Measurements from ENCODE around the gene PRCD. TPM values are rescaled to one million over a fixed set of nuclear protein-coding genes. Genes with fewer than 3 reads are reported as not detected.
A peak's percentile ranks its signal among the peaks of the same experiment; 100 is the strongest.
"Not testable (repeated sequence)": the region's sequence is repeated elsewhere in the genome, so short reads cannot be mapped to it uniquely, and the experiment has no call there.

The PRCD gene
- total RNA-seq, 5 donors from 2014 or later (not counting 1 experiment from before 2014, with no cell fraction given), result 0.66 to 1.3 (median 0.92) TPM

GRCh38 chr17:76554131-76554530 is 14.3 kb downstream of the PRCD start:
- H3K27me3 Mint-ChIP-seq, result no peaks in the 10 kb centered on the region
- no peak overlapping the region for H3K27ac Mint-ChIP-seq
- Histone ChIP-seq H3K36me3 (ENCODE audit: control insufficient read depth in 2 of 2, extremely low read depth in 1 of 2, insufficient read depth in 1 of 2, low read length in 1 of 2) (no peaks in the 10 kb centered on the region), H3K27ac (ENCODE audit: low read length) (no peak overlapping the region), H3K27me3 (replicated peaks in 1 of 2; ENCODE audit: control insufficient read depth in 2 of 2, extremely low read depth in 1 of 2, insufficient read depth in 2 of 2, low read length in 1 of 2) (no peaks in the 10 kb centered on the region), H3K4me1 (ENCODE audit: control insufficient read depth in 1 of 2, extremely low read depth in 1 of 2, insufficient read depth in 2 of 2, low read length in 2 of 2) (peaks cover 14 to 18% of the 10 kb centered on the region in 2 experiments), H3K9me3 (no peaks in the 10 kb centered on the region), H3K4me3 (ENCODE audit: control insufficient read depth in 1 of 2, extremely low read depth in 1 of 2, low read length in 1 of 2) (no peak overlapping the region)
- ChIA-PET CTCF (interaction anchor here in 1 of 2 donors (0.5 to 0.6 kb wide), 2 partner anchors 125 to 226 kb away, joined by 3 to 4 read pairs; no protein-coding TSS in a partner anchor), POLR2A (no interaction called here)
- ATAC-seq (replicated peaks in 1 of 4) (no peak), DNase-seq (no peak)
- 75% methylated on average over 5 of the region's 6 CpGs for WGBS (ENCODE audit: insufficient coverage)
- H3K36me3 Mint-ChIP-seq, result no peaks in the 10 kb centered on the region
- no peak overlapping the region for H3K4me3 Mint-ChIP-seq
- no peaks in the 10 kb centered on the region for H3K9me3 Mint-ChIP-seq
- peaks cover 29 to 39% (median 32%) of the 10 kb centered on the region in 3 donors for H3K4me1 Mint-ChIP-seq

- peaks cover 12% of the 10 kb centered on the region for H3K36me3 Mint-ChIP-seq
- Histone ChIP-seq H3K9me3 (no peaks in the 10 kb centered on the region), H3K27ac (ENCODE audit: low read length) (peak overlapping the region; percentile 97), H3K4me1 (ENCODE audit: control insufficient read depth in 1 of 2, extremely low read depth in 1 of 2, insufficient read depth in 2 of 2, low read length in 2 of 2) (peaks cover 19 to 42% of the 10 kb centered on the region in 2 experiments), H3K27me3 (replicated peaks in 1 of 2; ENCODE audit: control insufficient read depth in 2 of 2, extremely low read depth in 1 of 2, insufficient read depth in 2 of 2, low read length in 1 of 2) (no peaks in the 10 kb centered on the region), H3K4me3 (ENCODE audit: control insufficient read depth in 1 of 2, extremely low read depth in 1 of 2, low read length in 1 of 2) (peak overlapping the region; percentile 83 to 87), H3K36me3 (ENCODE audit: control insufficient read depth in 2 of 2, extremely low read depth in 1 of 2, insufficient read depth in 1 of 2, low read length in 1 of 2) (peaks cover 8% of the 10 kb centered on the region in 2 donors)
- 33% methylated on average over 29 of the region's 30 CpGs for WGBS (ENCODE audit: insufficient coverage)
- peaks cover 41 to 62% (median 56%) of the 10 kb centered on the region in 3 donors for H3K4me1 Mint-ChIP-seq
- ChIA-PET POLR2A (interaction anchor here in 1 of 2 donors (0.6 to 0.8 kb wide), 2 partner anchors 67 to 114 kb away, joined by 3 read pairs; no protein-coding TSS in a partner anchor), CTCF (interaction anchor here (0.6 to 2.2 kb wide), 13 partner anchors 11 to 1288 kb away, joined by 3 to 10 read pairs (median 4); partner anchors contain the start of gene ST6GALNAC2 (in 1 of the 2))
- DNase-seq, result peak in 30 of 35 experiments; percentile 19 to 84 (median 46)
- H3K9me3 Mint-ChIP-seq, result no peaks in the 10 kb centered on the region
- ATAC-seq (replicated peaks in 1 of 4), result peak; percentile 14 to 62 (median 30)
- H3K4me3 Mint-ChIP-seq, result peak overlapping the region; percentile 95 to 98 (median 96)
- H3K27ac Mint-ChIP-seq, result peak overlapping the region; percentile 97 to 98
- no peaks in the 10 kb centered on the region for H3K27me3 Mint-ChIP-seq
These were observed 17.0 kb downstream of the PRCD start for GRCh38 chr17:76556765-76557367.

GRCh38 chr17:76557368-76558197 is 17.7 kb downstream of the PRCD start:
- H3K27me3 Mint-ChIP-seq, result no peaks in the 10 kb centered on the region
- H3K36me3 ChIP-seq (ENCODE audit: control insufficient read depth in 2 of 2, extremely low read depth in 1 of 2, insufficient read depth in 1 of 2, low read length in 1 of 2), result peaks cover 12 to 15% of the 10 kb centered on the region in 2 donors
- H3K9me3 Mint-ChIP-seq, result no peaks in the 10 kb centered on the region
- peak overlapping the region; percentile 83 to 87 for H3K4me3 ChIP-seq (ENCODE audit: control insufficient read depth in 1 of 2, extremely low read depth in 1 of 2, low read length in 1 of 2)
- ATAC-seq (replicated peaks in 1 of 4) (peak; percentile 84 to 94 (median 88)), DNase-seq (peak; percentile 83 to 96 (median 90))
- peaks cover 42 to 66% (median 59%) of the 10 kb centered on the region in 3 donors for H3K4me1 Mint-ChIP-seq
- no peaks in the 10 kb centered on the region for H3K9me3 ChIP-seq
- H3K4me1 ChIP-seq (ENCODE audit: control insufficient read depth in 1 of 2, extremely low read depth in 1 of 2, insufficient read depth in 2 of 2, low read length in 2 of 2), result peaks cover 19 to 49% of the 10 kb centered on the region in 2 experiments
- H3K4me3 Mint-ChIP-seq, result peak overlapping the region; percentile 95 to 98 (median 96)
- peak overlapping the region; percentile 97 to 98 for H3K27ac Mint-ChIP-seq
- ChIA-PET CTCF (interaction anchor here (0.6 to 2.2 kb wide), 15 partner anchors 10 to 195 kb away, joined by 3 to 10 read pairs (median 4); partner anchors contain the start of gene ST6GALNAC2 (in 1 of the 2)), POLR2A (interaction anchor here (0.6 to 0.8 kb wide), 3 partner anchors 11 to 113 kb away, joined by 3 read pairs; no protein-coding TSS in a partner anchor)
- peaks cover 15% of the 10 kb centered on the region for H3K36me3 Mint-ChIP-seq
- under 1% methylated on average over 37 of the region's 55 CpGs for WGBS (ENCODE audit: insufficient coverage)
- H3K27me3 ChIP-seq (replicated peaks in 1 of 2; ENCODE audit: control insufficient read depth in 2 of 2, extremely low read depth in 1 of 2, insufficient read depth in 2 of 2, low read length in 1 of 2), result no peaks in the 10 kb centered on the region
- H3K27ac ChIP-seq (ENCODE audit: low read length), result peak overlapping the region; percentile 97

- CTCF ChIA-PET, result interaction anchor here (0.6 to 2.2 kb wide), 9 partner anchors 9 to 194 kb away, joined by 3 to 10 read pairs (median 3); no protein-coding TSS in a partner anchor
- Mint-ChIP-seq H3K4me3 (peak overlapping the region; percentile 95 to 98 (median 96)), H3K9me3 (no peaks in the 10 kb centered on the region), H3K27ac (peak overlapping the region; percentile 97 to 98), H3K36me3 (peaks cover 23% of the 10 kb centered on the region), H3K4me1 (peaks cover 48 to 75% (median 68%) of the 10 kb centered on the region in 3 donors), H3K27me3 (no peaks in the 10 kb centered on the region)
- POLR2A ChIA-PET, result interaction anchor here in 1 of 2 donors (0.8 kb wide), 1 partner anchor 10 kb away, joined by 3 read pairs; no protein-coding TSS in a partner anchor
- Histone ChIP-seq H3K27ac (ENCODE audit: low read length) (peak overlapping the region; percentile 97), H3K27me3 (replicated peaks in 1 of 2; ENCODE audit: control insufficient read depth in 2 of 2, extremely low read depth in 1 of 2, insufficient read depth in 2 of 2, low read length in 1 of 2) (no peaks in the 10 kb centered on the region), H3K4me1 (ENCODE audit: control insufficient read depth in 1 of 2, extremely low read depth in 1 of 2, insufficient read depth in 2 of 2, low read length in 2 of 2) (peaks cover 19 to 54% of the 10 kb centered on the region in 2 experiments), H3K9me3 (no peaks in the 10 kb centered on the region), H3K36me3 (ENCODE audit: control insufficient read depth in 2 of 2, extremely low read depth in 1 of 2, insufficient read depth in 1 of 2, low read length in 1 of 2) (peaks cover 17% of the 10 kb centered on the region in 2 donors), H3K4me3 (ENCODE audit: control insufficient read depth in 1 of 2, extremely low read depth in 1 of 2, low read length in 1 of 2) (peak overlapping the region; percentile 83 to 87)
- 0% methylated on average over 9 of the region's 14 CpGs for WGBS (ENCODE audit: insufficient coverage)
- ATAC-seq (replicated peaks in 1 of 4) (no peak), DNase-seq (peak in 2 of 35 experiments; percentile 34 to 45)
These were observed 18.6 kb downstream of the PRCD start for GRCh38 chr17:76558198-76559095.

DNA sequence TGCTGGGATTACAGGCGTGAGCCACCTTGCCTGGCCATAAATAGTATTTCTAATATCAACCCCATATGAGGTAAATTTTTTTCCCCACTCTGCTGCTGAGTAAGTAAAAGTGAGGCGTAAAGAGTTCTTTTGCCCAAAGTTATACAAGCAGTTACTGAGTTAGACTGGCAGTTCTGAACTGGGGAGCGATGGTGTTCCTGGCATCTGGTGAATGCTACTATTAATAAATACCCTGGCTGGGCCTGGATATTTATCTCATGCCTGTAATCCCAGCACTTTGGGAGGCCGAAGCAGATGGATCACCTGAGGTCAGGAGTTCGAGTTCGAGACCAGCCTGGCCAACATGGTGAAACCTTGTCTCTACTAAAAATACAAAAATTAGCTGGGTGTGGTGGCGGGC is 19.6 kb downstream of the PRCD start:
- DNase-seq; H3K9me3 Mint-ChIP-seq; ATAC-seq (replicated peaks in 1 of 4); POLR2A ChIA-PET; H3K27me3 ChIP-seq (replicated peaks in 1 of 2; ENCODE audit: control insufficient read depth in 2 of 2, extremely low read depth in 1 of 2, insufficient read depth in 2 of 2, low read length in 1 of 2); H3K9me3 ChIP-seq; H3K27me3 Mint-ChIP-seq; H3K4me3 ChIP-seq (ENCODE audit: control insufficient read depth in 1 of 2, extremely low read depth in 1 of 2, low read length in 1 of 2); H3K27ac ChIP-seq (ENCODE audit: low read length): not testable (repeated sequence)
- H3K27ac Mint-ChIP-seq, result peak overlapping the region in 1 of 2 donors; percentile 98
- 93% methylated on average over 3 of the region's 7 CpGs for WGBS (ENCODE audit: insufficient coverage)
- H3K4me1 Mint-ChIP-seq, result peaks cover 48 to 74% (median 68%) of the 10 kb centered on the region in 3 donors
- Histone ChIP-seq H3K4me1 (ENCODE audit: control insufficient read depth in 1 of 2, extremely low read depth in 1 of 2, insufficient read depth in 2 of 2, low read length in 2 of 2) (peaks cover 19 to 54% of the 10 kb centered on the region in 2 experiments), H3K36me3 (ENCODE audit: control insufficient read depth in 2 of 2, extremely low read depth in 1 of 2, insufficient read depth in 1 of 2, low read length in 1 of 2) (peaks cover 17 to 19% of the 10 kb centered on the region in 2 donors)
- H3K4me3 Mint-ChIP-seq, result peak overlapping the region; percentile 95 to 98 (median 96)
- H3K36me3 Mint-ChIP-seq, result peaks cover 23% of the 10 kb centered on the region
- CTCF ChIA-PET, result interaction anchor here in 1 of 2 donors (2.0 kb wide), 1 partner anchor 64 kb away, joined by 8 read pairs; no protein-coding TSS in a partner anchor

Data from T-cell (primary cell).